Uterus (tissue), 4 donors: ENCODE results near the gene ALG14. TPM values are rescaled to one million over a fixed set of nuclear protein-coding genes. Genes with fewer than 3 reads are reported as not detected.

Source experiments
- DNase-seq, 2 donors: peaks; one replicate each; pipeline ENCODE4 v3.0.0-alpha.2; 2019 to 2020
- H3K27ac ChIP-seq, 2 donors: fragments of 200-600 bp; sonication (generic); 1 replicate in 1 of 2; 2 replicates in 1 of 2; pipeline ENCODE4 v1.5.1; 2016 to 2018
- H3K27me3 ChIP-seq, 2 donors: fragments of 200-600 bp; sonication (generic); one replicate each; pipeline ENCODE4 v1.5.1; 2018 to 2019; ENCODE audit warnings: control low read depth in 1 of 2
- H3K36me3 ChIP-seq, 2 donors: fragments of 200-600 bp; sonication (generic); one replicate each; pipeline ENCODE4 v1.5.1; 2019; ENCODE audit warnings: control low read depth in 1 of 2
- H3K4me1 ChIP-seq, 2 donors: fragments of 200-600 bp; sonication (generic); one replicate each; pipeline ENCODE4 v1.5.1; 2018 to 2019; ENCODE audit warnings: control low read depth in 1 of 2
- H3K4me3 ChIP-seq, 2 donors: fragments of 200-600 bp; sonication (generic); 1 replicate in 1 of 2; 2 replicates in 1 of 2; pipeline ENCODE4 v1.5.1; 2018 to 2019; ENCODE audit warnings: mild to moderate bottlenecking in 1 of 2
- H3K9me3 ChIP-seq, 2 donors: fragments of 200-600 bp; sonication (generic); one replicate each; pipeline ENCODE4 v1.5.1; 2019; ENCODE audit warnings: control low read depth in 1 of 2
- POLR2A ChIP-seq, 2 donors: fragments of 450-650 bp; IDR thresholded peaks; one replicate each; pipeline ENCODE4 v1.6.1; 2016; ENCODE audit warnings: antibody characterized with exemption in 2 of 2, mild to moderate bottlenecking in 1 of 2, moderate library complexity in 1 of 2
- intact Hi-C: fragments of 100-400 bp; cut with DNase I; formaldehyde crosslinking; loops from one replicate; pipeline ENCODE4 v1.15.1; 2023; ENCODE audit warnings: low total_unique reads
- total RNA-seq, 4 donors: library from RNA; depleted of rRNA in 3 of 4; stranded (reverse); fragments of >200 nt in 3 of 4; gene quantifications; one replicate each; pipeline versions ENCODE4 v1.1.0 to v1.2.4, GENCODE V29; 2014 to 2023
- TF ChIP-seq, protein P1 (sequence below), 4 experiments: fragments of 200-600 bp in 2 of 4; fragments of 450-650 bp in 2 of 4; sonication (generic) in 2 of 4; IDR thresholded peaks; one replicate each; pipeline ENCODE4 v1.5.1; 2016 to 2019; ENCODE audit warnings: antibody characterized with exemption in 4 of 4, mild to moderate bottlenecking in 2 of 4, moderate library complexity in 1 of 4
- donor health status: DM: yes; HTN: yes; CAD: no.

Gene ALG14
- total RNA-seq, 4 donors from 2014 or later = 0.51 to 6.7 (median 1.6) TPM

GRCh38 chr1:95013950-95014574, 58.7 kb downstream of the ALG14 start:
- intact Hi-C loops = no loop called here
- H3K9me3 ChIP-seq = no peaks in the 10 kb centered on the region

DNA sequence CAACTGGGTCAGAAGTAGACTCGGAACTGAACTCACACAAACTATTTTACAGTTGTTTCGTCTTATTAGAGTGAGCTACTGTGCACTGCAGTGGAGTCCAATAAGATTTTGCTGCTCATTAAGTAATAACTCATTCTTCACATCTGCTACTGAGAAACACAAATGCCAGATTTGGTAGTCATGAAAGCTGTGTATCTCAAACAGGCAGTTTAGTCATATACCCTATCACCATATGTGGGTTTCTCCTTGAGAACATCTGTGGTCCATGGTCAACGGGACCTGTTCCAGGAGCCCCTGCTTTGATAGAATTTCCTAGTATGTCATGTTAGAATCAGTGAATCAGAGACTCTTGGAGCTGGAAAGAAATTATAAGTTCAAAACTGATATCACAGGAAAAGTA, 60.4 kb downstream of the ALG14 start:
- Histone ChIP-seq H3K36me3 (no peaks in the 10 kb centered on the region), H3K4me1 (peaks cover 0 to 20% of the 10 kb centered on the region in 2 donors), H3K27me3 (no peaks in the 10 kb centered on the region), H3K4me3 (no peak overlapping the region), H3K9me3 (no peaks in the 10 kb centered on the region), H3K27ac (peak overlapping the region; percentile 65 to 83)
- no peak for DNase-seq
- no peak for TF ChIP-seq POLR2A (IDR thresholded peaks at IDR 0.05)
- TF ChIP-seq, protein P1, sequence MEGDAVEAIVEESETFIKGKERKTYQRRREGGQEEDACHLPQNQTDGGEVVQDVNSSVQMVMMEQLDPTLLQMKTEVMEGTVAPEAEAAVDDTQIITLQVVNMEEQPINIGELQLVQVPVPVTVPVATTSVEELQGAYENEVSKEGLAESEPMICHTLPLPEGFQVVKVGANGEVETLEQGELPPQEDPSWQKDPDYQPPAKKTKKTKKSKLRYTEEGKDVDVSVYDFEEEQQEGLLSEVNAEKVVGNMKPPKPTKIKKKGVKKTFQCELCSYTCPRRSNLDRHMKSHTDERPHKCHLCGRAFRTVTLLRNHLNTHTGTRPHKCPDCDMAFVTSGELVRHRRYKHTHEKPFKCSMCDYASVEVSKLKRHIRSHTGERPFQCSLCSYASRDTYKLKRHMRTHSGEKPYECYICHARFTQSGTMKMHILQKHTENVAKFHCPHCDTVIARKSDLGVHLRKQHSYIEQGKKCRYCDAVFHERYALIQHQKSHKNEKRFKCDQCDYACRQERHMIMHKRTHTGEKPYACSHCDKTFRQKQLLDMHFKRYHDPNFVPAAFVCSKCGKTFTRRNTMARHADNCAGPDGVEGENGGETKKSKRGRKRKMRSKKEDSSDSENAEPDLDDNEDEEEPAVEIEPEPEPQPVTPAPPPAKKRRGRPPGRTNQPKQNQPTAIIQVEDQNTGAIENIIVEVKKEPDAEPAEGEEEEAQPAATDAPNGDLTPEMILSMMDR (IDR thresholded peaks at IDR 0.05) = no peak
- intact Hi-C loops = no loop called here

More at GRCh38 chr1:95013950-95014574, 58.7 kb downstream of the ALG14 start:
- H3K27ac ChIP-seq = peak overlapping the region; percentile 65 to 83
- H3K27me3 ChIP-seq = no peaks in the 10 kb centered on the region
- peaks cover 0 to 24% of the 10 kb centered on the region in 2 donors for H3K4me1 ChIP-seq
- no peak for DNase-seq
- TF ChIP-seq, protein P1 (IDR thresholded peaks at IDR 0.05) = no peak
- no peak for TF ChIP-seq POLR2A (IDR thresholded peaks at IDR 0.05)
- H3K36me3 ChIP-seq = no peaks in the 10 kb centered on the region
- H3K4me3 ChIP-seq = no peak overlapping the region

GRCh38 chr1:95010158-95010557, 62.6 kb downstream of the ALG14 start:
- intact Hi-C loops = no loop called here
- no peak overlapping the region for H3K27ac ChIP-seq
- no peaks in the 10 kb centered on the region for H3K9me3 ChIP-seq
- H3K36me3 ChIP-seq = no peaks in the 10 kb centered on the region
- TF ChIP-seq, protein P1 (IDR thresholded peaks at IDR 0.05) = no peak
- no peak for TF ChIP-seq POLR2A (IDR thresholded peaks at IDR 0.05)
- no peak overlapping the region for H3K4me3 ChIP-seq
- H3K4me1 ChIP-seq = peaks cover 0 to 19% of the 10 kb centered on the region in 2 donors
- DNase-seq = no peak
- no peaks in the 10 kb centered on the region for H3K27me3 ChIP-seq

DNA sequence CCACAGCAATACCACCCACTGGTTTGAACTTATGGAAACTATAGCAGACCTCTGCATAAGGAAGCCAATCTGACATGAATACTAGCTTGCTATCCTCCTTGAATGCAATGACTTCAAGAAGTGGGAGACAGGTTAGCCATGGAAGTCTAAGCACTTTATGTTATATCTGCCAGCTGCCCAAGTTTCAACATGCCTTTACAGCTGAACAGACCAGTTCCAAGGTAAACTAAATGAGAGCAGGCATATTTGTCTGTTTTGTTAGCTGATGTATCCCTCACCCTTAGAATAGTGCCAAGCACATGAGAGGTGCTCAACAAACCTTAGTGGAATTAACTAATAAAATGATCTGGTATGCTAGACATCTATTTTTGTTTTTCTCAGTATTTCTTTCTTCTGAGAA, 65.1 kb downstream of the ALG14 start:
- DNase-seq = no peak
- Histone ChIP-seq H3K36me3 (no peaks in the 10 kb centered on the region), H3K4me1 (peaks cover 0 to 7% of the 10 kb centered on the region in 2 donors), H3K27ac (no peak overlapping the region), H3K4me3 (no peak overlapping the region), H3K27me3 (no peaks in the 10 kb centered on the region), H3K9me3 (no peaks in the 10 kb centered on the region)
- TF ChIP-seq POLR2A (IDR thresholded peaks at IDR 0.05) = no peak
- TF ChIP-seq, protein P1 (IDR thresholded peaks at IDR 0.05) = no peak
- intact Hi-C loops = no loop called here

DNA sequence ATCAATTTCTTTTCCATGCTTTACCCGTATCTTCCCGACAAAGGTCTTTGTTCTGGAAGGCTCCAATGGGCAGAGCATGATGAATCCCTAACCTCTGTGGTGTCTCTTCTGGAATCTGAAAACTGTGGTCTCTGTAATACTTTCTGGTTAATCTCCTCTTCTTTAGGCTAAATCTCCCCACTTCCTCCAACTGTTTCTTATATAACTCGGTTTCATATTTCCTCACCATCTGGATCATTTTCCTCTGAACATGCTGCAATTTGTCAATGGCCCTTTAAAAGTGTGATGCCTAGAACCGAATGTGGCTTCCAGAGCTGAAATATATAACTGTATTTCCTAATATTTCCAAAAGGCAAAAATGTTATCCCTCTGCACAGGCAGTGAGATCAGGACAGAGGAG, 66.1 kb downstream of the ALG14 start:
- Histone ChIP-seq H3K36me3 (no peaks in the 10 kb centered on the region), H3K27me3 (no peaks in the 10 kb centered on the region), H3K4me1 (peaks cover 0 to 6% of the 10 kb centered on the region in 2 donors), H3K27ac (no peak overlapping the region), H3K9me3 (no peaks in the 10 kb centered on the region), H3K4me3 (no peak overlapping the region)
- intact Hi-C loops = no loop called here
- no peak for TF ChIP-seq POLR2A (IDR thresholded peaks at IDR 0.05)
- TF ChIP-seq, protein P1 (IDR thresholded peaks at IDR 0.05) = no peak
- no peak for DNase-seq
